NCI-H82 treated with DMSO at 0.1 percent for 48 hours (cell line): Measurements from ENCODE around the gene LTN1.
A peak's percentile ranks its signal among the peaks of the same experiment; 100 is the strongest.

Source experiments
- DNase-seq: peaks from one replicate; lab custom pipeline; 2025; ENCODE audit not compliant: unreplicated experiment; lab: John Stamatoyannopoulos, UW

Gene LTN1

GRCh38 chr21:28928578-28929420, 63.9 kb downstream of the LTN1 start:
- DNase-seq, result no peak

DNA sequence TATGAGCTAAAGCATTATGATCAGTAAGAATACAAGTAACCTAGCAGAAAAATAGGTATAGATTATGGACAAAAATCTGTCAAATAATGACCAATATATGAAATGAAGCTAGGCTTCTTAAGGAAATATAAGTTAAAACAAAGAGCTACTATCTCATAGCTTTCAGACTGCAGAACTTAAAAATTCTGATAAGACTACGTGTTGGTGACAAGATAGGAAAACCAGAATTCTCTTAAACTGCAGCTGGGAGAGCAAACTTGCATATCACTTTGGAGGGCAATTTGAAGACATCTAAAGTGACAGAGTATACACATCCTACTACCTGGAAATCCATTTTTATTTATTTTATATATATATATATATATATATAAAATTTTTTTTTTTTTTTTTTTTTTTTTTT, 65.5 kb downstream of the LTN1 start:
- DNase-seq, result no peak

- no peak for DNase-seq
Measured at GRCh38 chr21:28923439-28923975, 69.2 kb downstream of the LTN1 start.

DNA sequence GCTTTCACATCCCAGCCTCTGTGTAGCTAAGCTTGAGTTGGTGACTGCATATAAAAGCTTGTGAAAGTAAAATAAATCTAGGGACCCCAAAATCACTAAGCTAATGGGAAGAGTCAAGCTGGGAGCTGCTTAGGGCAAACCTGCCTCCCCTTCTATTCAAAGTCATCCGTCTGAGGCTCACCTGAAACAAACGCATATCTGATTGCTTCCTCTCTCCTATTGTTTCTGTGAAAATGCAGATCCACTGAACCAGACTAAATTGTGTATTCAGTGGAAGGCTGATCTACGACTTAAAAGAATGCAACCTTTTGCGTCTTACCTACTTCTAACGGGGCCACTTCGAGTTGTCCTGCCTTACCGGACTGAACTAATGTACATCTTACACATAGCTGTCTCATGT, 70.3 kb downstream of the LTN1 start:
- no peak for DNase-seq

DNA sequence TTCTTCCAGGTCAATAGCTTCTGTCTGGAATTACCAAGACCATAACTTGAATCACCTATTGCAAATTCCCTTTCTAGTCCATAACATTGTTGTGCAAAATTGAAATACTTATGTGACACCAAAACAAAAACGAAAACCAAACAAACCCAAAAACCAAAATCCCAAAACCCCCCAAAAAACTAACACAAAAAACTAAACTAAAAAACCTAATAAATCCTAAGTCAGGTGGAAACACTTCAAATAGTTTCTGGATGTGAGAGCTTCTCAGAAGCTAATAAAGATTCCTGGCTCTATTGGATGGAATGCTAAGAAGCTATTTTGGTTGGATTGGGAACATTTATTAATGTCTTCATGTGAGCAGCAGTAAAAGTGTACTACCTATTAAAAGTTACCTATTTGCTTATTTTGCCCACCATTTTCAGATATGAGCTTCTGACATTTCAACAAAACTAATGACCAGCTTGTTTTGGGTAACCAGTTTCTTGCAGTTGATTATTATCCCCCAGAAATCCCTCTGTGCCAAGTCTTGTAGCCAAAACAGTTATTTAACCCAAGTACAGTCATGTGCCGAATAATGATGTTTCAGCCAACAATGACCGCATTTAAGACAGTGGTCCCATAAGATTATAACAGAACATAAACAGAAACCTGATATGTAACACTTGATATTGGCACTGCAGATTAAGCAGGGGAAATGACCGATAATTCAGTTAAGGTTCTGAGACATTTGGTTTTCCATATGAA, 76.4 kb downstream of the LTN1 start:
- DNase-seq, result no peak

DNA sequence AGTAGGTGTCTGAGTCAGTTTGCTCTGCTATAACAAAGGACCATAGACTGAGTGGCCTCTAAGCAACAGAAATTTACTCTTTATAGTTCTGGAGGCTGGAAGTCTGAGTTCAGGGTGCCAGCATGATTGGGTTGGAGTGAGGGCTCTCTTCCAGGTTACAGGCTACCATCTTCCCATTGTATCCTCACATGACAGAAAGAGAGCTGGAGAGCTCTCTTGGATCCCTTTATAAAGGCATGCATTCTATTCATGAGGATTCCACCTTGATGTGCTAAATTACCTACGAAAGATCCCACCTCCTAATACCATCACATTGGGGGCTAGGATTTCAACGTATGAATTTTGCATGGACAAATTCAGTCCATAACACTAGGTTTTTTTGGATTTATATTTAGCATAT, 79.6 kb downstream of the LTN1 start:
- DNase-seq, result no peak

GRCh38 chr21:28910280-28910887, 82.3 kb downstream of the LTN1 start:
- no peak for DNase-seq

GRCh38 chr21:28908351-28908750, 84.3 kb downstream of the LTN1 start:
- no peak for DNase-seq

GRCh38 chr21:28906841-28907240, 85.8 kb downstream of the LTN1 start:
- no peak for DNase-seq

DNA sequence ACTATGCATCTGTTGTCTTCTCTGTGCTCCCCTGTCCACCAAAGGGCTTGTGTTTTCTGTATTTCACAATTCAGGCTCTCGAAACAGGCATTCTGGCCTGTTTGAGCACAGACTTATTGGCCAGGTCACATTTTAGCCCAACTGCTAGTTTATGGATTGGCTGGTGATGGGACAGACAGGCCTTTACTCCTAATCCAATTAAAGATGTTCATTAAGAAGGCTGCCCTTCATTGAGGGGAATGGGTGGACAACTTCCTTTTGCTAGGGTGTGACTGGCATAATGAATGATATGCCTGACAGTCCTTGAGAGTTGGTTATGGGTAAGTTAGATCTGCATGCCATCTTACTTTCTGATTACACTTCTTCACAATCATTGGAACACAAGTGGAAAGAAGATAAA, 86.4 kb downstream of the LTN1 start:
- DNase-seq, result no peak

DNA sequence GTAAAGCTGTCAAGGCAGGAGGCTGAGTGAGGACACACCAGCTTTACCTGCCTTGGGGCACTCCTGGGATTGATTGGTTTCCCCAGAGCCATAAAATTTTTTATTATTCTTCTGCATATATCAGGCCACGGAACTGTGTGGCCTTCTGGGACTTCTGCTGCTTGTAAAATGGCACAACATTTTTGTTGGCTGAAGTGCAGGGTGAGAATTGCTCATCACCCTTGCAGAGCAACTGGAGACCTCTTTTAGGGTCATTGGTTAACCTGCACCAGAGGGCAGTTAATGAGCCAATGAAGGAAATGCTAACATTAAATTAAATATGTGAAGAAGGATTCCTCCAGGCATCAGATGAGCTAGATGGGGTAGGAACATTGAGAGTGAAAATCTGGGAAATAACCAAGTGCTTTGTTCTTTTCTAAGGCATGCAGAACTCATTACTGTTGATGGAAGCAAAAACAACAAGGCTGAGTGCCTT, 87.7 kb downstream of the LTN1 start:
- DNase-seq, result no peak

- no peak for DNase-seq
Measured at GRCh38 chr21:28903448-28903847, 89.2 kb downstream of the LTN1 start.

DNA sequence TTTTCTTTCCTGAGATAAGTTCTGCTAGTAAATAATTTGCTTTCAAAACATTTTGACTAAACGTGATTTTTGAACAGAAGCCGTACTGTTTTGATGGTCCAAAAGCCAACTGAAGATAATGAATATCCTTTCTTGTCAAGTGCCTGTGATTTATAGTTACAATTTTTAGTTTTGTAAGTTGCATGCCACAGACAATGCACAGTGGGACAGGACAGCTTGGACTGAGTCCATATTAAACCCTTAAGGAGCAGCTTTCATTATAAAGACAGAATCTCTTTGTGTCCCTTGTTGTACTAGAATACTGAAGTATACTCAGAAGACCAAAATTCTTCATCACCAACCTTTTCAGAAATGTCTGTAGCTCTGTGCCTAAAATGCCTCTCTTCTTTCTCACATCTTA, 92.2 kb downstream of the LTN1 start:
- DNase-seq, result no peak

DNA sequence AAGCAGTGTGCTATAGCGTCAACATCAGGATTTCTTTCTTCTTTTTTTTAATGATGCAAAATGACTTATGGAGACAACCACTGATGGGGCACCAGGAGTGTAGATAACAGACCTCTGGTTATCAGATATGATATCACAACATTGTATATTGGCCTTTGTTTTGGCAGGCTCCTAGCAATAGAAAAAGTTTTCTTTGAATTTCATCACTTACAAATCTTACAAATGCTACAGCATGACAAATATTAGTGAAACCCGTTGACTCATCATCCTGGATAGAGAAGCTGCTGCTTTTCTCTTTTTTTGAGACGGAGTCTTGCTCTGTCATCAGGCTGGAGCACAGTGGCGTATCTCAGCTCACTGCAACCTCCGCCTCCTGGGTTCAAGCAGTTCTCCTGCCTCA, 92.9 kb downstream of the LTN1 start:
- no peak for DNase-seq

GRCh38 chr21:28899220-28899619, 93.5 kb downstream of the LTN1 start:
- DNase-seq, result no peak

DNA sequence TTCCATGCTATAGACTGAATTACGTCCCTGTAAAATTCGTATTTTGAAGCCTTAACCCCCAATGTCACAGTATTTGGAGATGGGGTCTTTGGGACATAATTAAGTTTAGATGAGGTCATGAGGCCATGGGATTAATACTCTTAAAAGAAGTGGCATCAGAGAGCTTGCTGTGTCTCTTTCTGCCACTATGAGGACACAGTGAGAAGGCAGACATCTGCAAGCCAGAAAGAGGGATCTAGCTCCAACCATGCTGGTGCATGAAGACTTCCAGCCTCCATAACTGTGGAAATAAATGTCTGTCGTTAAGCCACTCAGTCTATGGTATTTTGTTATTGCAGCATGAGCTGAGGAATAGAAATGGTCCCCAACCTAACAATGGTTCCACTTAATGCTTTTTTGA, 99.0 kb downstream of the LTN1 start:
- peak; percentile 38 for DNase-seq

- DNase-seq, result no peak
Measured at GRCh38 chr21:28892199-28893111, 100.2 kb downstream of the LTN1 start.

- no peak for DNase-seq
Measured at GRCh38 chr21:28885853-28886177, 106.9 kb downstream of the LTN1 start.

- DNase-seq, result peak; percentile 87
Measured at GRCh38 chr21:28884976-28885852, 107.5 kb downstream of the LTN1 start.

DNA sequence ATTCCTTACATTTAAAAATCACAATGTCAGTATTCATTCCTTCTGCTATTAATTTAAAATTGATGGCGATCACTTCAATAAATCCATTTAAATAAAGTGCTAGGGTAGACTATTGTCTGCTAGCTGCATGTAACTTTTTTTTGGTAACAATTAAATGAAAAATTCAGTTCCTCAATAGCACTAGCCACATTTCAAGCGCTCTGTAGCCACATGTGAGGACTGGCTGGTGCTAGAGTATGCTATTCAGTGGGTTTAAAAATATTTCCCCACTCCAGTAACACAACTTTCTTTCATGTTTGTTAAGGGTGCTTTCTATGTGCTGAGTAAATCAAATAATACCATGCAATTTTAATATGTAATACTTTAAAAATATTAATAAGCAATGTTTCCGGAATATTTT, 108.2 kb downstream of the LTN1 start:
- no peak for DNase-seq
